Progenitor cell of endocrine pancreas (in vitro differentiated cells): ENCODE results near the gene MEIS2. TPM values are rescaled to one million over a fixed set of nuclear protein-coding genes. Genes with fewer than 3 reads are reported as not detected.

Experiments
- DNase-seq: peaks from one replicate; pipeline ENCODE4 v3.0.0; 2021; ENCODE audit warnings: low spot score; ENCODE audit not compliant: unreplicated experiment
- H3K27ac Mint-ChIP-seq: 2 replicates; pipeline ENCODE4 v1.8.0; 2021; ENCODE audit warnings: mild to moderate bottlenecking, moderate library complexity, mixed read lengths
- H3K27me3 Mint-ChIP-seq: 2 replicates; pipeline ENCODE4 v1.8.0; 2021; ENCODE audit warnings: mixed read lengths
- H3K36me3 Mint-ChIP-seq: 2 replicates; pipeline ENCODE4 v1.8.0; 2022; ENCODE audit warnings: mixed read lengths; ENCODE audit not compliant: insufficient read depth
- H3K4me1 Mint-ChIP-seq: 2 replicates; pipeline ENCODE4 v1.8.0; 2021; ENCODE audit warnings: low read depth, mixed read lengths
- H3K4me3 Mint-ChIP-seq: 2 replicates; pipeline ENCODE4 v1.8.0; 2021; ENCODE audit warnings: low read depth, mild to moderate bottlenecking, moderate library complexity, mixed read lengths
- H3K9me3 Mint-ChIP-seq: 2 replicates; pipeline ENCODE4 v1.8.0; 2021; ENCODE audit warnings: low read depth, mixed read lengths
- CTCF ChIP-seq: fragments of 200-600 bp; sonication (generic); IDR thresholded peaks from one replicate; pipeline ENCODE4 v1.5.0; 2021; ENCODE audit warnings: antibody characterized with exemption, mild to moderate bottlenecking; ENCODE audit not compliant: unreplicated experiment
- total RNA-seq: library from RNA; stranded (reverse); gene quantifications from 2 replicates; pipeline ENCODE4 v1.2.1, GENCODE V29; 2021

Gene MEIS2
- total RNA-seq, 1 donor from 2014 or later: 133 TPM

- peak overlapping the region; percentile 92 for H3K27ac Mint-ChIP-seq
- H3K27me3 Mint-ChIP-seq: no peaks in the 10 kb centered on the region
- peak overlapping the region; percentile 79 for H3K4me3 Mint-ChIP-seq
- H3K4me1 Mint-ChIP-seq: peaks cover 69% of the 10 kb centered on the region
- H3K9me3 Mint-ChIP-seq: no peaks in the 10 kb centered on the region
- no peak for DNase-seq
- H3K36me3 Mint-ChIP-seq: no peaks in the 10 kb centered on the region
- TF ChIP-seq CTCF: no peak
Observed at GRCh38 chr15:37109872-37110572, 9.7 kb upstream of the MEIS2 start.

GRCh38 chr15:37109168-37109871, 9.0 kb upstream of the MEIS2 start:
- Mint-ChIP-seq H3K36me3 (no peaks in the 10 kb centered on the region), H3K9me3 (no peaks in the 10 kb centered on the region), H3K4me1 (peaks cover 76% of the 10 kb centered on the region), H3K27ac (peak overlapping the region; percentile 92), H3K4me3 (peak overlapping the region; percentile 79), H3K27me3 (no peaks in the 10 kb centered on the region)
- DNase-seq: no peak
- TF ChIP-seq CTCF: no peak

- no peak for TF ChIP-seq CTCF
- no peaks in the 10 kb centered on the region for H3K36me3 Mint-ChIP-seq
- H3K4me1 Mint-ChIP-seq: peaks cover 82% of the 10 kb centered on the region
- peak overlapping the region; percentile 79 for H3K4me3 Mint-ChIP-seq
- no peaks in the 10 kb centered on the region for H3K27me3 Mint-ChIP-seq
- H3K27ac Mint-ChIP-seq: peak overlapping the region; percentile 92
- no peak for DNase-seq
- H3K9me3 Mint-ChIP-seq: no peaks in the 10 kb centered on the region
Observed at GRCh38 chr15:37108381-37109167, 8.2 kb upstream of the MEIS2 start.

- Mint-ChIP-seq H3K4me3 (peak overlapping the region; percentile 75), H3K9me3 (no peaks in the 10 kb centered on the region), H3K4me1 (peaks cover 79% of the 10 kb centered on the region), H3K27ac (peak overlapping the region; percentile 67), H3K27me3 (no peaks in the 10 kb centered on the region), H3K36me3 (no peaks in the 10 kb centered on the region)
- DNase-seq: no peak
- TF ChIP-seq CTCF: no peak
Observed at GRCh38 chr15:37107744-37108380, 7.5 kb upstream of the MEIS2 start.
